Left ventricle myocardium inferior (tissue), 1 donor: ENCODE results near the gene DPY19L1. TPM values are rescaled to one million over a fixed set of nuclear protein-coding genes. Genes with fewer than 3 reads are reported as not detected.
"Not testable (repeated sequence)": the region's sequence is repeated elsewhere in the genome, so short reads cannot be mapped to it uniquely, and the experiment has no call there.

ENCODE experiments used
- DNase-seq: peaks from one replicate; pipeline ENCODE4 v3.0.0-alpha.2; 2020
- H3K27ac ChIP-seq: fragments of 200-600 bp; replicated peaks from 2 replicates; pipeline ENCODE4 v1.8.0; 2021
- H3K27me3 ChIP-seq: fragments of 200-600 bp; 2 replicates; pipeline ENCODE4 v1.8.0; 2021; ENCODE audit warnings: low read depth
- H3K36me3 ChIP-seq: fragments of 200-600 bp; 2 replicates; pipeline ENCODE4 v1.8.0; 2021
- H3K4me1 ChIP-seq: fragments of 200-600 bp; 2 replicates; pipeline ENCODE4 v1.8.0; 2021
- H3K4me3 ChIP-seq: fragments of 200-600 bp; 2 replicates; pipeline ENCODE4 v1.8.0; 2021; ENCODE audit warnings: mild to moderate bottlenecking, moderate library complexity
- H3K9me3 ChIP-seq: fragments of 200-600 bp; replicated peaks from 2 replicates; pipeline ENCODE4 v1.8.0; 2021
- CTCF ChIP-seq: fragments of 200-600 bp; IDR thresholded peaks from 2 replicates; pipeline ENCODE4 v1.8.0; 2021; ENCODE audit warnings: antibody characterized with exemption, mild to moderate bottlenecking, borderline replicate concordance
- intact Hi-C: fragments of 100-400 bp; cut with micrococcal nuclease; formaldehyde crosslinking; loops from one replicate; pipeline ENCODE4 v1.11.0; 2022
- total RNA-seq: library from RNA; stranded (reverse); fragmentation: NEBNext Ultra II Directional; extraction: Animal tissue kit (Norgen Biotek cat#: 25700); gene quantifications from one replicate; pipeline ENCODE4 v1.2.1, GENCODE V29; 2021
- donor health status: DM: no; HTN: yes; CAD: no; lungs with severe emphysema.

The DPY19L1 gene
- total RNA-seq, 1 donor from 2014 or later, result 28.5 TPM

DNA sequence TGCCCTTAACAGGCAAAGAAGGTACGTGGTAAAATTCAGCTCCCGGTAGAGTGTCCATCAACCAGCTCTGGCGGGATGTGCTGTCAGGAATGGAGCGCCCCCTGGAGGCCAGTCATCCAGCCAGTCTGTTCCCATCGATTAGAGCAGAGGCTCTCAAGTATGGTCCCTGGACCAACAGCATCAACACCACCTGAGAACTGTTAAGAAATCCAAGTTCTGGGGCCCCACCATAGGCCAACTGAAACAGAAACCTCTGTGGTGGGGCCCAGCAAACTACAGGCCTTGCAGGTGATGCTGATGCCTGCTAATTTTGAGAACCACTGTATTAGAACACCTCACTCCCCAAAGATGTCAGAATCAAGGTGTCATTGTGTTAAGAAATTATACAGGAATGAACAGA lies 109.2 kb downstream of the DPY19L1 start:
- intact Hi-C loops, result no loop called here
- H3K4me3 ChIP-seq, result no peak overlapping the region
- peaks cover 17% of the 10 kb centered on the region for H3K36me3 ChIP-seq
- H3K27ac ChIP-seq, result no peak overlapping the region
- no peak for DNase-seq
- H3K9me3 ChIP-seq, result peaks cover 12% of the 10 kb centered on the region
- peak; percentile 51 for TF ChIP-seq CTCF
- H3K4me1 ChIP-seq, result no peaks in the 10 kb centered on the region
- H3K27me3 ChIP-seq, result no peaks in the 10 kb centered on the region

DNA sequence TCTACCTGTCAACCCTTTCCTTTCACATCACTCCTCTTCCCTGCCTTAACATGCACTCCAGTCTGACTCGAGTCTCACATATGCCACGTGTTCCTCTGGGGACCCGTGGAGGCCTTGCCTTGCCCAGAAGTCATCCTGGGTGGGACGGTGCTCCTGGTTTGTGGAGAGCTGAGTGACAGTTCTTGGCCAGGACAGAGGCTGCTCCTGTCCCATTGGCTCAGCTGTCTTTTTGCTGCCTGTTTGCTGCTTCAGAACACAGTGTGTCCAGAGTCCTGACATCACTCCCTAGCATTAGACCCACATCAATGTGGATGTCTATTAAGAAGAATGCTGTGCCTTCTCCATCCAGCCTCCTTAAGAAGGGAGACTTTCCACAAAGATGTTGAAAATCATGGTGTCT lies 116.8 kb downstream of the DPY19L1 start:
- H3K4me1 ChIP-seq, intact Hi-C loops: not testable (repeated sequence)

DNA sequence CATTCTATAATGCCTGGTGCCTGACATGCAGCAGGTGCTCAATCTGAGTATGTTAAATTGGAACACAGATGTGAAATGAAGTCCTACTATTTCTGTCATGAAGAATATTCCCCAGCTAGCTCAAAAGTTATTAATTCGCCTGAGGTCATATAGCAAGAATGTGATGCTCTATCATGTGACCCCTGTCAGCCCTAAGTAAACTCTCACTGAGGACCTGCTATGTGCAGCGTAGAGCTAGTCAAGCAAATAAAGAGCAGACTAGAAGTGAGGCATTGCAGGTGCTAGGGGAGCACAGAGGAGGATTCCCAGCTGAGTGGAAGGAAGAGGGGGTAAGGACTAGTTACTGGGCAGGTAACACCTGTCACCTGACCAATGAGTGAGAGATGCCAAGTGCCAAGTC lies 118.2 kb downstream of the DPY19L1 start:
- H3K4me3 ChIP-seq, H3K27ac ChIP-seq, H3K4me1 ChIP-seq, intact Hi-C loops, H3K27me3 ChIP-seq, DNase-seq, H3K36me3 ChIP-seq: not testable (repeated sequence)
- H3K9me3 ChIP-seq, result peaks cover 24% of the 10 kb centered on the region

More for the DNA sequence above, 116.8 kb downstream of the DPY19L1 start:
- not testable (repeated sequence) for DNase-seq, H3K27me3 ChIP-seq, H3K36me3 ChIP-seq, H3K27ac ChIP-seq, H3K4me3 ChIP-seq
- peaks cover 20% of the 10 kb centered on the region for H3K9me3 ChIP-seq

DNA sequence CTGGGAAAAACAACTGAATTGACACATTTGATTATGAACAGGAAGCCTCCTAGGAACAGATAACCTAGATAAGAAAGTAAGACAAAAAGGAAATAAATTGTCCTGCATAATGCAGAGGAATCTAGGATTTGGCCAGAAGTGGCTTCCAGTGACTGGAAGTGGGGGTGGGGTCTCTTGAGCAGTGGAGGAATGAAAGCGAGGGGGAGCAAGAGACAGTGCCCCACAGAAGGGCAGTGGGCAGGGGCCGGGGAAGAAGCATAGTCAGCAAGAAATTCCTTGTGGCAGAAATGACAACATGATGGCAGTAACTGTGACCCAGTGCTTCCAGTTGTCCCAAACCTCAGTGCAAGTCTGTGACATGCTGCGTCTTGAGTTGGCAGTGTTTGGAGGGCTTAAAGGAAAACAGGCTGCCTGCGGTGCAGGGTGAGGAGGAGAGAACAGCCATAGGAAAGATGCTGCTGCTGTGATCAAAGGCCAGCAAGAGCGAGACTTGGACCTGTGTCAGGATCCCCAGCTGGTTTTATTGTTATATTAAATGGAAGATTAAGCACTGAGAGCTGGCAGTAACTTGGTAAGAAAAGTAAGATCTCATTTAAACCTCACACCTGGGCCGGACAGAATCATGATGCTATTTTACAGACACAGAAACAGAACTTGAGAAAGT lies 119.0 kb downstream of the DPY19L1 start:
- H3K36me3 ChIP-seq, H3K27ac ChIP-seq, H3K4me3 ChIP-seq, H3K4me1 ChIP-seq, intact Hi-C loops, DNase-seq, H3K27me3 ChIP-seq: not testable (repeated sequence)
- H3K9me3 ChIP-seq, result peaks cover 17% of the 10 kb centered on the region

- H3K27me3 ChIP-seq, H3K9me3 ChIP-seq, intact Hi-C loops, H3K36me3 ChIP-seq, DNase-seq, H3K4me1 ChIP-seq, H3K4me3 ChIP-seq, H3K27ac ChIP-seq: not testable (repeated sequence)
Observed at GRCh38 chr7:34917515-34917914, 119.8 kb downstream of the DPY19L1 start.

DNA sequence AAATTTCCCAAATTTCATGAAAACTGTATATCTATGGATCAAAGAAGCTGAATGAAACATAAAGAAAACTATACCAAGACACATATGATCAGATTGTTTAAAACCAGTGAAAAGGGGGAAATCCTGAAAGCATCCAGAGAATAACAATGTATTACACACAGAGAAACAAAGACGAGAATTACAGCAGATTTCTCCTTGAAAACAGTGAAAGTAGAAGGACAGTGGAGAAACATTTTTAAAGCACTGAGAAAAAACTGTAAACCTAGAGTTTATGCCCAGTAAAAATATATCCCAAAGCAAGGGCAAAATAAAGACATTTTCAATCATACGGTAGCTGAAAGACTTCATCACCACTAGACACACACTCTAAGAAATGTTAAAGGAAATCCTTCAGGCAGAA lies 121.0 kb downstream of the DPY19L1 start:
- Histone ChIP-seq H3K27me3 (no peaks in the 10 kb centered on the region), H3K4me3 (no peak overlapping the region), H3K36me3 (no peaks in the 10 kb centered on the region), H3K4me1 (no peaks in the 10 kb centered on the region), H3K9me3 (peaks cover 9% of the 10 kb centered on the region), H3K27ac (no peak overlapping the region)
- DNase-seq, result no peak
- no peak for TF ChIP-seq CTCF
- intact Hi-C loops, result no loop called here

- no peak for TF ChIP-seq CTCF
- no peak for DNase-seq
- Histone ChIP-seq H3K9me3 (peaks cover 9% of the 10 kb centered on the region), H3K27ac (no peak overlapping the region), H3K36me3 (no peaks in the 10 kb centered on the region), H3K4me1 (no peaks in the 10 kb centered on the region), H3K4me3 (no peak overlapping the region), H3K27me3 (no peaks in the 10 kb centered on the region)
- intact Hi-C loops, result no loop called here
Observed at GRCh38 chr7:34912236-34912635, 125.0 kb downstream of the DPY19L1 start.

DNA sequence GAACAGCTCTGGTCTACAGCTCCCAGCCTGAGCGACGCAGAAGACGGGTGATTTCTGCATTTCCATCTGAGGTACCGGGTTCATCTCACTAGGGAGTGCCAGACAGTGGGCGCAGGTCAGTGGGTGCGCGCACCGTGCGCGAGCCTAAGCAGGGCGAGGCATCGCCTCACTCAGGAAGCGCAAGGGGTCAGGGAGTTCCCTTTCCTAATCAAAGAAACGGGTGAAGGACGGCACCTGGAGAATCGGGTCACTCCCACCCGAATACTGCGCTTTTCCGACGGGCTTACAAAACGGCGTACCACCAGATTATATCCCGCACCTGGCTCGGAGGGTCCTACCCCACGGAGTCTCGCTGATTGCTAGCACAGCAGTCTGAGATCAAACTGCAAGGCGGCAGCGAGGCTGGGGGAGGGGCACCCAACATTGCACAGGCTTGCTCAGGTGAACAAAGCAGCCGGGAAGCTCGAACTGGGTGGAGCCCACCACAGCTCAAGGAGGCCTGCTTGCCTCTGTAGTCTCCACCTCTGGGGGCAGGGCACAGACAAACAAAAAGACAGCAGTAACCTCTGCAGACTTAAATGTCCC lies 130.9 kb downstream of the DPY19L1 start:
- H3K36me3 ChIP-seq, intact Hi-C loops, H3K27me3 ChIP-seq, H3K9me3 ChIP-seq, DNase-seq, H3K27ac ChIP-seq, H3K4me1 ChIP-seq: not testable (repeated sequence)
- H3K4me3 ChIP-seq, result peak overlapping the region; percentile 52
